ENCODE data around the gene STK25. TPM values are rescaled to one million over a fixed set of nuclear protein-coding genes. Genes with fewer than 3 reads are reported as not detected.

Gene STK25
- total and polyA plus RNA-seq, 10 of the 15 experiments (the other 5 are each of a cell fraction or from before 2014, with no cell fraction given): 6.0 to 154 (median 89.3) TPM

DNA sequence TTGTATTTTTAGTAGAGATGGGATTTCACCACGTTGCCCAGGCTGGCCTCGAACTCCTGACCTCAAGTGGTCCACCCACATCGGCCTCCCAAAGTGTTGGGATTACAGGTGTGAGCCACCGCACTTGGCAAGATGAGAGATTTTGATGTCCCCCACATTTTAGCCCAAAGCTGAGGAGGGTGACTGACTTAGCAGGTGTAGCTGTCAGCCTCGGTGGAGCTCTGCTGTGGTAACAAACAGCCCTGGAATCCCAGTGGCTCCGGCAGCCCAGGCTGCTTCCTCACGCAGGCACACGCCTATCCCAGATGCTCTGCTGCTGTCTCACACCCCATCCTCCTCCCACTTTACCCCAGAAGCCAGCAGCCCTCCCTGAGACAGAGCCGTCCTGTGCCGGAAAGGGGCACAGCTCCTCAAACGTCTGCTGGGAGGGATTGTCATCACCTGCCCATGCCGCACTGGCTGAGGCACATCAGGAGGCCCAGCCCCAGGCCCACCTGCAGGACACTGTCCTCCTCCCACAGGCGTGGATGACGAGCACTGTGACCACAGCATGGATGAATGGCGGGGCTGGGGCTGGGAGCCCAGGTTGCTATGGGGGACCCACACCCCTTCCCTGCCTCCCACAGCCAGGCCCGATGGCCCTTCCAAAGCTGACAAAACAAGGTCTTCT, 39.5 kb upstream of the STK25 start:
- no peak for DNase-seq (ENCODE audit: low read depth, low spot score)
- no peaks in the 10 kb centered on the region; a peak in 2 of 4 replicates for H3K27me3 ChIP-seq (replicated peaks in 1 of 2; ENCODE audit: control insufficient read depth in 2 of 2, insufficient read depth in 2 of 2, low read length in 1 of 2)
- CTCF ChIA-PET: no interaction called here

More for the DNA sequence above, 39.5 kb upstream of the STK25 start:
- Histone ChIP-seq H3K4me3 (no peak overlapping the region), H3K79me2 (ENCODE audit: control insufficient read depth, insufficient read depth, low read length) (no peaks in the 10 kb centered on the region), H3K4me1 (ENCODE audit: control insufficient read depth, insufficient read depth, low read length) (no peaks in the 10 kb centered on the region), H3K4me2 (ENCODE audit: control insufficient read depth, insufficient read depth) (no peak overlapping the region), H3K36me3 (ENCODE audit: control insufficient read depth in 2 of 2, insufficient read depth in 2 of 2, low read length in 1 of 2) (no peaks in the 10 kb centered on the region), H3K9ac (ENCODE audit: control insufficient read depth, insufficient read depth, low read length) (no peak overlapping the region), H4K20me1 (ENCODE audit: control insufficient read depth, insufficient read depth) (no peaks in the 10 kb centered on the region), H3K27ac (ENCODE audit: control insufficient read depth, insufficient read depth) (no peak overlapping the region), H3K9me3 (replicated peaks; ENCODE audit: control insufficient read depth, insufficient read depth, low read length) (no peaks in the 10 kb centered on the region), H2AFZ (ENCODE audit: control insufficient read depth, low read depth, low read length) (no peak overlapping the region)
- intact Hi-C loops (cut with micrococcal nuclease; ENCODE audit: unreplicated experiment) (no loop called here), in situ Hi-C loops (cut with MboI) (no loop called here)
- FAIRE-seq: no peak
- 36% methylated on average over 16 of the region's 16 CpGs for WGBS (ENCODE audit: insufficient coverage, insufficient replicate concordance, low lambda C conversion rate, missing lambda C conversion rate)
- ChIA-PET SMC1A (ENCODE audit: uncharacterized antibody, unreplicated experiment) (no interaction called here), RAD21 (ENCODE audit: unreplicated experiment) (no interaction called here), POLR2A (interaction anchor here (0.6 kb wide), 1 partner anchor 18 kb away, joined by 11 read pairs; no protein-coding TSS in a partner anchor)
- no TSS peak for BruUV-seq (replicated peaks)
- TF ChIP-seq, protein P1, sequence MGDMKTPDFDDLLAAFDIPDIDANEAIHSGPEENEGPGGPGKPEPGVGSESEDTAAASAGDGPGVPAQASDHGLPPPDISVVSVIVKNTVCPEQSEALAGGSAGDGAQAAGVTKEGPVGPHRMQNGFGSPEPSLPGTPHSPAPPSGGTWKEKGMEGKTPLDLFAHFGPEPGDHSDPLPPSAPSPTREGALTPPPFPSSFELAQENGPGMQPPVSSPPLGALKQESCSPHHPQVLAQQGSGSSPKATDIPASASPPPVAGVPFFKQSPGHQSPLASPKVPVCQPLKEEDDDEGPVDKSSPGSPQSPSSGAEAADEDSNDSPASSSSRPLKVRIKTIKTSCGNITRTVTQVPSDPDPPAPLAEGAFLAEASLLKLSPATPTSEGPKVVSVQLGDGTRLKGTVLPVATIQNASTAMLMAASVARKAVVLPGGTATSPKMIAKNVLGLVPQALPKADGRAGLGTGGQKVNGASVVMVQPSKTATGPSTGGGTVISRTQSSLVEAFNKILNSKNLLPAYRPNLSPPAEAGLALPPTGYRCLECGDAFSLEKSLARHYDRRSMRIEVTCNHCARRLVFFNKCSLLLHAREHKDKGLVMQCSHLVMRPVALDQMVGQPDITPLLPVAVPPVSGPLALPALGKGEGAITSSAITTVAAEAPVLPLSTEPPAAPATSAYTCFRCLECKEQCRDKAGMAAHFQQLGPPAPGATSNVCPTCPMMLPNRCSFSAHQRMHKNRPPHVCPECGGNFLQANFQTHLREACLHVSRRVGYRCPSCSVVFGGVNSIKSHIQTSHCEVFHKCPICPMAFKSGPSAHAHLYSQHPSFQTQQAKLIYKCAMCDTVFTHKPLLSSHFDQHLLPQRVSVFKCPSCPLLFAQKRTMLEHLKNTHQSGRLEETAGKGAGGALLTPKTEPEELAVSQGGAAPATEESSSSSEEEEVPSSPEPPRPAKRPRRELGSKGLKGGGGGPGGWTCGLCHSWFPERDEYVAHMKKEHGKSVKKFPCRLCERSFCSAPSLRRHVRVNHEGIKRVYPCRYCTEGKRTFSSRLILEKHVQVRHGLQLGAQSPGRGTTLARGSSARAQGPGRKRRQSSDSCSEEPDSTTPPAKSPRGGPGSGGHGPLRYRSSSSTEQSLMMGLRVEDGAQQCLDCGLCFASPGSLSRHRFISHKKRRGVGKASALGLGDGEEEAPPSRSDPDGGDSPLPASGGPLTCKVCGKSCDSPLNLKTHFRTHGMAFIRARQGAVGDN (IDR thresholded peaks at IDR 0.05): no peak
- no peak for ATAC-seq
